NK-92 (cell line): Measurements from ENCODE around the gene LRRC8C.
"Not testable (repeated sequence)": the region's sequence is repeated elsewhere in the genome, so short reads cannot be mapped to it uniquely, and the experiment has no call there.

Experiments
- DNase-seq: peaks from one replicate; lab custom pipeline; 2025; ENCODE audit not compliant: unreplicated experiment; lab: John Stamatoyannopoulos, UW

LRRC8C gene

DNA sequence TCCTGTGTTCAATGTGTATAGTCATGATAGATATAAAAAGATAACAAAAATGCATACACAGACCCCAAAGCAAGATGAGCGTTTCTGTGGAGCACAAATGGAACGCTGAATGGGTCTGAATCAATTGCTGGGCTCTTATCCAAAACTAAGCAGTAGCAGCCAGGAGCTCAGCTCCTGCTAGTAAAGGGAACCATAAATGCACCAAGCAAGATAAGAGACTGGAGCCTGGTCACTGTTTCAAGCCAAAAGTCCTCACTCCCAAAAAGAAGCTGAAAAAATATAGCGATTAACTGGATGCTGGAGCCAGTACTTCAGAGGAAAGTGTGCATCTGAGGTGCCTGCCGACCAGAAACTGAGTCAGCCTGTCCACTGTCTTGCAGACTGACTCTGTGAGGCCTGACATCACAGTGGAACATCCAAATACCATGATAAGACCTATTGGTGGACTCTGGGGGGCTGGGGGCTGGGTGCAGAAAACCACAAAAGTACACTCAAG lies 68.9 kb downstream of the LRRC8C start:
- DNase-seq = no peak

DNA sequence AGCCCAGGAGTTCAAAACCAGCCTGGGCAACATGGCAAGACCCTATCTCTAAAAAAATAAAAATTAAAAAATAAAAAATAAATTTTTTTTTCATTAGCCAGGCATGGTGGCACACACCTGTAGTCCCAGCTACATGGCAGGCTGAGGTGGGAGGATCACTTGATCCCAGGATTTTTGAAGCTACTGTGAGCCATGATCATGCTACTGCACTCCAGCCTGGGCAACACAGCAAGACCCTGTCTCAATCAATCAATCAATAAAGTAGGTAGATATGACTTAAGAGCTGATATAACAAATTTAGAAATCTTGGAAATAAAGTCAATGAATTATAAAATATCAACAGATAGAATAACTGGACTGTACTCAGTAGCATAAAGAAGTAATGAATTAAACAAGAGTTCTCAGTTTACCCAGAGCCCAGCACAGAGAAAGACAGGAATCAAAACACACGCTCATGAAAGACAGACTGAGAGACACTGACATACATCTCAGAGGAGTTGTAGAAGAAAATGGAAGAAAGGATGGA lies 69.7 kb downstream of the LRRC8C start:
- no peak for DNase-seq

DNA sequence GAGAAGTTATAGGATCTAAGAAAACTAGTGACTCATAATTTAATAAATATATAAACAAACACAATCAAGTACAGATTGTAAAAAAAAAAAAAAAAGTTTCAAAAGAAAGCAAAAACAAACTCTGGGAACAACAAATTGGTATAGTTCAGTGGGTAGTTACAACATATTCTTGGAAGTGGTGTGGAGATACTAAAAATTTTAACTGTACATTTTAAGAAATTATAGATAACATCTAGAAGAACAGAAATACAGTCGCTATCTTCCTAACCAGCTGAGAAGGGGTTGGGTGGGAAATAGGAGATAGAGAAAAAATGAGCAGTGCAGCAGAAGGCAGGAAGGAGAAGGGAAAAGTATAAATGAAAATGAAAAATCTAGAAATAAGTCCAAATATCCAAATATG lies 70.5 kb downstream of the LRRC8C start:
- DNase-seq = no peak

DNA sequence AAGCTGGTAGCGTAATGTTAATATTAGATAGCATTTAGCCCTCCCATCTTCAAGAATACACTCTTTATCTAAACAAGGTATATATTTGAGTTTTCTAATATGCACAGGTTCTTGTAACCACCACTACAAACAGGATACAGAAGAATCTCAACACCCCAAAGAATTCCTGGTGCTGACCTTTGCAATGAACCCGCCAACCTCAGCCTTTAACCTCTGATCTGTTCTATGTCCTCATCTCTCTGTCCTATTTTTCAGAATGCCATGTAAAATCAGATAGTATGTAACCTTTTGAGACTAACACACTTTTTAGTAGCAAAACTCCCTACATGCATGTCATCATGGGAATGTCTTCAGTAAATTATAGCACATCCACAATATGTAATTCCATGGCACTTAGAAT lies 71.1 kb downstream of the LRRC8C start:
- no peak for DNase-seq

- not testable (repeated sequence) for DNase-seq
Measured at GRCh38 chr1:89704885-89705284, 72.0 kb downstream of the LRRC8C start.

DNA sequence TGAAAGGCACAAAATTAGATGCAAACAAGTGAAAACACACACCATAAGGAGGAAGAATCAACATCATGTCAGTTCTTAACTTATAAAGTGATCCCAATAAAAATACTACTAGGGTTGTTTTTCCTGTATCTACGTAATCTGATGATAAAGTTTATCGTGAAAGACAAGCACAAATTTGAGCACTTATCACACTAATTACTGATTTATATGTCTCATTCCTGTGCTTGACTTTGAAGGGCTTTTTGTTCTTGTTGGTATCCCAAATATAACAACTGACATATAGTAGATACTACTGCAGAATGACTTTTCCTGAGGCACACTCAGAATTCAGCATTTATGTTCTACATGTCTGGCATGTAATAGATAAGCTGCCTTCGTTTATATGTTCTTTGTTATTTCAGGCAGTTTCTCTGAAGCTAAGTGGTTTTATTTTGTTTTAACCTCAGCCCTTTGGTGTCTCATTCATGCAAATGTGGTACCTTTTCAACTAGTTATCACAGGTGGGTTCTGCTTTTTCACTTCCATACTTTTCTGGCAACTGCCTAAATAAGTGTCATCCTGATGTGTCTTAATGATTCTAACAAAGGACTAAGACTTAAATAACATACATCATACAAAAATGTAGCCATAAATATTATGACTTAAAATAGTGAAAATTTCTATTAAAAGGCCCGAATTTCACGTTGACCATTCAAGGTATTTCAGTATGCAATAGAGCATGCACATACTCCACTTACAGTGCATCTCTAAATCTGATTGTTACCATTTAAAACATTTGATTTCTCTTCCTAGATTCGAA lies 73.2 kb downstream of the LRRC8C start:
- DNase-seq = no peak

DNA sequence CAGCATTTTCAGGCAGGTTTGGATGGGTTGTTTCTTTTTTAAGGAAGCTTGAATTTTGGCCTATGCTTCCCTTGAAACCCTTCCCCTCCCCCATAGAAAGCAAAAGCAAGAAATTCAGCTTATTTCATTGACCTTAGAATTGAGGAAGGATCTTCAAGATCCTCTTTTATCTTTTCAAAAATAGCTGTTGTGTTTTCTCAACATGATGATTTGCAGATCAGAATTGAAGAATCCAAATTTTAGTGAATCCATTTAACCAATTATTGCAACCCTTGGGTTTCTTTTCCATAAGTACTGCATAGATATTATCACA lies 73.7 kb downstream of the LRRC8C start:
- no peak for DNase-seq

- no peak for DNase-seq
Measured at GRCh38 chr1:89708751-89709375, 75.9 kb downstream of the LRRC8C start.

DNA sequence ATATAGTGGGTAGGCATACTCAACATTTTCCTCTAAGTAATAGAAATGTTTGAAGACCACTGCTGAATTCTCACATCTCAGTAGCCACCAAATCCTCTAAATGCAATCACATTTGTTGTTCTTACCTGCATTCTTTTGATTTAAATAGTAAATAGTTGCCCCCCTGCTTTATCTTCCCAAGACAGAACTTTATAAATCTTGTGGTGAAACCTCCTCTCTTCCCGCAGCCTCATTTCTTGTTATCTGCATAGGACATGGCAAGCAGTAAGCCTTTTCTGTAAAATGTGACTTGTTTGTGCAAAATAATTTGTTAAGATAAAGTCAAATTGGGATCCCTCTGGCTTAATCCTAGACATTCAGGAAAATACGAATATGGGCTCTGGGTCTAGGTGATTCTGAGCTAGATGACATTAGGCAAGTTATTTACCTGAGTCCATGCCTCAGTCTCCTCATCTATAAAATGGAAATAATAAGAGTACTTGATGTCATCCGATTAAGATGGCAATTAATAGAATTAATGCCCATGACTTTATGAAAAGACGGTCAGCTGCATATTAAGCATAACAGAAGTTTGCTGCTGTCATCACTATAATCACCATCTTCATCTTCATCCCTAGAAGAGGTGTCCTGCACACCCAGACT lies 77.7 kb downstream of the LRRC8C start:
- DNase-seq = no peak

DNA sequence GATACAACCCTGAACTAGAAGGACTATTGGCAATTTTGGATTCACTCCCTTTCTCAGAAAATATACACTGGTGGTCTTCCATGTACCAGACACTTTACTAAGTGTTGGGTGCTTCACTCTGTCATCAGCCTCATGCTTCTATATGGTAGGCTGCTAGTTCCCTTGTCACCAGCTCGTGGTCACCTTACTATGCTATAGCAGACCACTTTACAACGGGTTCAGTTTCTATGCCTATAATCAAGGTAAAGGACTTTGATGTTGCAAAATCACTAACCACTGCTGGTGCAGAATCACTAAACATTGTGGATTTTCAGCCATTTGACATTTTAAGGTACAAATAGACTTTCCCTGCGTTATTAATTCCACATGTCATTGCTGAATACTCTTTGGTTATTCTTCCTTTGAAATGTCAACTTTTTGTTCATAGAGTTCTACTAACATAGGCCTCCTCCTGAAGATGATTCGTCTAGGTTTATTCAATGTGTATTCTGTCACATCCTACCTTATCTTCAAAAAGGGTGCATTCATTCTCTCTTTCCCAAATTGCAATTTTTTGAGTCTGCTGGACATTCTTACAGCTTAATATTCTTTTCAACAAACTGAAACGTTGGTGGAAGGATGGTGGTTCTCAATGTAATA lies 78.3 kb downstream of the LRRC8C start:
- no peak for DNase-seq

GRCh38 chr1:89712420-89712819 lies 79.5 kb downstream of the LRRC8C start:
- no peak for DNase-seq

DNA sequence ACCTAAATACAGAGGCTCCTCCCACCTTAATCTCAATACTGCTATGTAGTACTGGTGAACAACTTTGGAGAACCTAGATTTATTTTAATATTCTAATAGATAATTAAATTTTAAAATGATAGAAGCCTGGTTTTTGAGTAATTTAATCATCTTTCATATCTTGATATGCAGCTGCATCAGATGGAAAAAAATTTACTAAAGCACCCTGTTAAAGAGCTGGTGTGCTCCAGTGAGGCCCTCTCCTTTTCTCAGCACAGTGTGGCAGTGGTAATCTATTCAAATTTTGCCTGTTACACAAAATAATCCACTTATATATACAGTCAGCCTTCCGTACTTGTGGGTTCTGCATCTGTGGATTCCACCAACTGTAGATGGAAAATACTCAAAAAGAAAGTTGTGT lies 82.8 kb downstream of the LRRC8C start:
- no peak for DNase-seq

- DNase-seq = no peak
Measured at GRCh38 chr1:89719502-89720306, 86.8 kb downstream of the LRRC8C start.

DNA sequence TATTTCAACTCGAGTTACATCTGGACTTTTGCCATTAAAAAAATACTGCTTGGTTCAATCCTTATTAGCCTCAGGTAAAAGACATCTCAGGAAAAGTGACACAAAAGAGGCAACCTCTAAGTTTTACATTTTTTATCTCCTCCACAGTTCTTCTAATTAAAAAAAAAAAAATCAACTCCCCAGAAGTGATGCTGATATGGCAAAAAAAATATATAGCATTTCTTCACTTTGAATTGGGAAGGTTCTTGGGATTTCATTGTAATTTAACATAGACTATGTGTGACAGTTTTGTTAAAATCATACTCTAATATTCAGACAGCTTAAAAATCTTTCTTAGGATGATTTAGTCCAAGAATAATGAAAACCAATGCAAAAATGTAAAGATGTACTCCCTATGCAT lies 87.9 kb downstream of the LRRC8C start:
- DNase-seq = no peak

DNA sequence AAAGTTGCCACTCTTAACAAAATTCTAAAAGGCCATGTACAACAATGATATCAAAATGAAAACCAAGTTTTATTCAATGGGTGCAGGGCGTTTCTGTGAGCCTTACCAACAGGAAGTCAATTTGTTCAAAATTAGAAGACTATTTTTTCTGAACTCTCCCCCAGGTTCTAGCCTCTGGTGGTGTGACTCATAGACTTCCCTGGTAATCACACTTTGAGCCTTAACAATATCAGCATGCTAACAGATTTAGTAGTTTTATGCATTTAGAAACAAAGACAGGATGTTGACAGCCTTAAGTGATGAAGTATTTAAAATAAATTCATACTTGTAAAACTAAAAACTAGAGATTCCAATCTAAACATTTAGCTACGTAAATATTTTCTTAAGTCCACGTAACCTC lies 88.4 kb downstream of the LRRC8C start:
- DNase-seq = no peak

DNA sequence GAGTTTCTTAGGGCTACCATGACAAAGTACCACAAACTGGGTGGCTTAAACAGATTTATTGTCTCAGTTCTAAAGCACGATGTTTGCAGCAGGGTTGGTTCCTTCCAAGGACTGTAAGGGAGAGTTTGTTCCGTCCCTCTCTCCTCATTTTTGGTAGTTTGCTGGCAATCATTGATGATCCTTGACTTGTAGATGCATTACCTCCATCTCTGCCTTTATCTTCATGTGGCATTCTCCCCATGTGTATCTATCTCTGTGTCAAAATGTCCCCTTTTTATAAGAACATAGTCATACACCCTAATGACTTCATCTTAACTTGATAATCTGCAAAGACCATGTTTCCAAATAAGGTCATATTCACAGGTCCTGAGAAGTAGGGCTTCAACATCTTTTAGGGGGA lies 90.2 kb downstream of the LRRC8C start:
- DNase-seq = no peak

DNA sequence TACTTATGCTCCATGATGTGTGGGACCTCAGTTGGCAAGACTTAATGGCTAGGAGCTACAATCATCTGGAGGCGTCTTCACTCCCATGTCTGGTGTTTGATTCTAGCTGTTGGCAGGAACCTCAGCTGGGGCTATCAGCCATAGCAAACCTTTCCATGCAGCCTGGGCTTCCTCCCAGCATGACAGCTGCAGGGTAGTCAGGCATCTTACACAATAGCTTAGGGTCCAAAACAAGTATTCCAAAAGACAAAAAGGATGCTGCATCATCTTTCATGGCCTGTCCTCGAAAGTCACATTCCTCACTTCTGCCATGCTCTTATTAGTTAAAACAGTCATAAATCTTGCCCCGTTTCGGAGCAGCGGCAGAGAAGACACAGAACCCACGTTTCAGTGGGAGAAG lies 90.9 kb downstream of the LRRC8C start:
- no peak for DNase-seq

DNA sequence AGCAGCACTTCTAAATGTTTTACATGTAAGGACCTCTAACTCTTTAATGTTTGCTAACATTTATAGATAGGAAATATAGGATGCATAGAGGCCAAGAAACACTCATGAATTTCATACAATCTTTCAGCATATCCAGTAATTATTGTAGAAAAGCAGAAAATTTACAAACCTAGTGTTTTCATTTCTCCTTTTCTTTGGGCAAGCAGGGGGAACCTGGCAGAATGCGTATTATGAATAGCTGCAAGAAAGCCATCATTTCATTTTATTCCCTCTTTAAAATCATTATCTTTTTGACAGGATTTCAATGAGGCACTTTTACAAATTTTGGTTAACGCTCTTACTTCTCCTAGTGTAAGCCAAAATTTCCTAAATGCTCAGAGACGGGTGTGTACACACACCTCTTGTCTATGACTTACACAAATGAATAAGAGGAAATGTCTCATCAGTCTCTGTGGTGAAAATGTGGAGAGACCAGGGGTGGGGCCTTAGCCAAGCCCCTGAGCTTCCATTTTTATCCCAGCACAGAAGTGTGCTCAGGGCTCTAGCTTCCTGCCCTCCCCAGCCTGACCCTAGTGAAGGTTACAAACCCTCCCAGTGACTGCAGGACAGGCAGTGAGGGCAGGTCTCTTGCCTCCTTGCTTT lies 91.6 kb downstream of the LRRC8C start:
- DNase-seq = no peak

DNA sequence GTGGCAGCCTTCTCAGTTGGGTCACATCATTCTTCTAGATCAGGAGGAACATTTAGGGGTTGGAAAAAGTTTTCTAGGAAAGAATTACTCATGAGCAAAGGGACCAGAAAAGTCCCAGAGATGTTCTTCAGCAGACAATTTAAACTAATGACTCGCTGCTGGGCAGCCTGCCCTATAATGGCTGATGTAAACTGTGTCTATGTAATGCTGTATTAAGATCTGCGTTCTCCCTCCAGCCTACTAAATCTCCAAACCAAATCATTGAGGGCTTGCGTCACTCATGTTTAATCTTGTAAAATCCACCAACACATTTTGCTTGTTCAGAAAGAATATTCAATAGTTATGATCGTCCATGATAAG lies 92.1 kb downstream of the LRRC8C start:
- no peak for DNase-seq

DNA sequence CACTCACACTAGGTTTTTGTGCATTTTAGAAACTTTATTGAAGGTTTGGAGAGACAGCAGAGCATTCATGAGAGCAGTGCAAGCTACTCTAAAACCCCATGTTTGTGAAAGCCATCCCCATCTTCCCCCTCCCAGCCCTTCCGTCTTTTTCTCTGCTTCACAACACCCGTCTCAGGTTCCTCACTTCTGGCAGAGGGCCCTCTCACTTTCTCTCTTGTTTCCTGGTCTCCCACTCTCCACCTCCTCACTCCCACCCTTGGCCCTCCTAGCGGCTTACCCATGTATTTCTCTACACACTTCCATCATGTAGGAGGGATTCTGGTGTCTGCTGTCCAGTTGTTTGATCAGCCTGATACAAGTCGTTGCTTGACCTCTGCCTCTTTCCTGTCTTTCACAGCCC lies 92.7 kb downstream of the LRRC8C start:
- no peak for DNase-seq
